ENCODE measurements around the gene GRIPAP1. TPM values are rescaled to one million over a fixed set of nuclear protein-coding genes. Genes with fewer than 3 reads are reported as not detected.

Gene GRIPAP1
- total RNA-seq, 4 donors from 2014 or later, result 24.7 to 36.4 (median 33.7) TPM

DNA sequence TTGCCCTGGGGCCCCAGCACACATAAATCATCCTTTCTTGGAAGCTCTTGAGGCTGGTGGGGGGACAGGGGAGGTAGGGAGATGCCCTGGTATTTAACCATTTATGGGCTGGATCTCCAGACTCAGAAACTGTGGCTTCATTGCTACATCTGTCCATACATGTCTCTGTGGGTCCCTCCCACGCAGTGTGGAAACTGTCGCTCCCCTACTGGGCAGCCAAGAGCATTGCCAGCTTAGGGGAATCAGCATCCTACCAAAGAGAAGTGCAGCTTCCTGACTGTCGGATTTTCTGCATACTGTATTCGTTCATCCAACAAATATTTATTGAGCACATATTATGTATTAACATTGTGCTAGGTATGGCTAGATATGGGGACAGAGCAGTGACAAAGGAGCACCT, 3.7 kb downstream of the GRIPAP1 start:
- H3K27ac ChIP-seq (replicated peaks in 1 of 4), result no peak overlapping the region
- H3K9me3 ChIP-seq, result no peaks in the 10 kb centered on the region
- no peak overlapping the region for H3K4me3 ChIP-seq
- intact Hi-C loops (cut with DNase I), result no loop called here
- WGBS, result 76% methylated on average over 4 of the region's 4 CpGs
- no peak for TF ChIP-seq POLR2AphosphoS5 (IDR thresholded peaks at IDR 0.05)
- no peak for TF ChIP-seq CTCF (IDR thresholded peaks at IDR 0.05)
- H3K27me3 ChIP-seq, result no peaks in the 10 kb centered on the region
- DNase-seq (ENCODE audit: extremely low spot score), result no peak
- peaks cover 0 to 44% (median 35%) of the 10 kb centered on the region in 4 donors for H3K36me3 ChIP-seq
- peaks cover 7 to 17% (median 11%) of the 10 kb centered on the region in 4 donors for H3K4me1 ChIP-seq

GRCh38 chrX:48997865-48998264, 4.2 kb downstream of the GRIPAP1 start:
- intact Hi-C loops (cut with DNase I), result no loop called here
- no peak for DNase-seq (ENCODE audit: extremely low spot score)

GRCh38 chrX:48997455-48997854, 4.6 kb downstream of the GRIPAP1 start:
- Histone ChIP-seq H3K36me3 (peaks cover 0 to 53% (median 42%) of the 10 kb centered on the region in 4 donors), H3K4me1 (peaks cover 7 to 17% (median 11%) of the 10 kb centered on the region in 4 donors), H3K27ac (replicated peaks in 1 of 4) (no peak overlapping the region), H3K9me3 (no peaks in the 10 kb centered on the region), H3K27me3 (no peaks in the 10 kb centered on the region), H3K4me3 (no peak overlapping the region)
- intact Hi-C loops (cut with DNase I), result no loop called here
- 81% methylated on average over 3 of the region's 3 CpGs for WGBS
- TF ChIP-seq POLR2A (IDR thresholded peaks at IDR 0.05; ENCODE audit: low read depth), result no peak
- TF ChIP-seq EP300 (IDR thresholded peaks at IDR 0.05), result no peak
- no peak for TF ChIP-seq POLR2AphosphoS5 (IDR thresholded peaks at IDR 0.05)
- TF ChIP-seq CTCF (IDR thresholded peaks at IDR 0.05), result no peak
- DNase-seq (ENCODE audit: extremely low spot score), result no peak

More at GRCh38 chrX:48997865-48998264, 4.2 kb downstream of the GRIPAP1 start:
- H3K36me3 ChIP-seq, result peaks cover 0 to 49% (median 41%) of the 10 kb centered on the region in 4 donors
- H3K4me1 ChIP-seq, result peaks cover 7 to 17% (median 11%) of the 10 kb centered on the region in 4 donors
- TF ChIP-seq EP300 (IDR thresholded peaks at IDR 0.05) (no peak), POLR2A (IDR thresholded peaks at IDR 0.05; ENCODE audit: low read depth) (no peak), CTCF (IDR thresholded peaks at IDR 0.05) (no peak), POLR2AphosphoS5 (IDR thresholded peaks at IDR 0.05) (no peak)
- no peak overlapping the region for H3K27ac ChIP-seq (replicated peaks in 1 of 4)
- 38% methylated on average over 1 of the region's 1 CpG for WGBS
- no peak overlapping the region for H3K4me3 ChIP-seq
- H3K27me3 ChIP-seq, result no peaks in the 10 kb centered on the region
- H3K9me3 ChIP-seq, result no peaks in the 10 kb centered on the region

GRCh38 chrX:48996969-48997368, 5.1 kb downstream of the GRIPAP1 start:
- intact Hi-C loops (cut with DNase I), result no loop called here
- Histone ChIP-seq H3K4me3 (no peak overlapping the region), H3K27me3 (no peaks in the 10 kb centered on the region), H3K36me3 (peaks cover 0 to 58% (median 42%) of the 10 kb centered on the region in 4 donors), H3K27ac (replicated peaks in 1 of 4) (no peak overlapping the region), H3K9me3 (no peaks in the 10 kb centered on the region), H3K4me1 (peaks cover 7 to 17% (median 11%) of the 10 kb centered on the region in 4 donors)
- 65% methylated on average over 6 of the region's 6 CpGs for WGBS
- no peak for DNase-seq (ENCODE audit: extremely low spot score)
- TF ChIP-seq POLR2AphosphoS5 (IDR thresholded peaks at IDR 0.05) (no peak), CTCF (IDR thresholded peaks at IDR 0.05) (no peak), POLR2A (IDR thresholded peaks at IDR 0.05; ENCODE audit: low read depth) (no peak), EP300 (IDR thresholded peaks at IDR 0.05) (no peak)

- TF ChIP-seq POLR2AphosphoS5 (IDR thresholded peaks at IDR 0.05), result no peak
- no peak for TF ChIP-seq CTCF (IDR thresholded peaks at IDR 0.05)
- no peak for TF ChIP-seq POLR2A (IDR thresholded peaks at IDR 0.05; ENCODE audit: low read depth)
- TF ChIP-seq EP300 (IDR thresholded peaks at IDR 0.05), result no peak
- peaks cover 0 to 83% (median 54%) of the 10 kb centered on the region in 4 donors for H3K36me3 ChIP-seq
- H3K27ac ChIP-seq (replicated peaks in 1 of 4), result no peak overlapping the region
- no peaks in the 10 kb centered on the region for H3K27me3 ChIP-seq
- no peaks in the 10 kb centered on the region for H3K4me1 ChIP-seq
- no peaks in the 10 kb centered on the region for H3K9me3 ChIP-seq
- no peak overlapping the region for H3K4me3 ChIP-seq
- DNase-seq (ENCODE audit: extremely low spot score), result no peak
- intact Hi-C loops (cut with DNase I), result no loop called here
Measured at GRCh38 chrX:48992341-48992740, 9.7 kb downstream of the GRIPAP1 start.
